WTC11 (cell line): ENCODE data around the gene TCOF1.

Experiments used
- TP53 ChIP-seq: sonication (generic); formaldehyde crosslinking; IDR thresholded peaks from 2 replicates; pipeline ENCODE4 v1.8.1; 2023; ENCODE audit warnings: mild to moderate bottlenecking, missing genetic modification reagents
- ZBTB43 ChIP-seq: sonication (generic); formaldehyde crosslinking; IDR thresholded peaks from 2 replicates; pipeline ENCODE4 v1.8.1; 2023; ENCODE audit warnings: mild to moderate bottlenecking, missing genetic modification reagents
- ZNF121 ChIP-seq: sonication (generic); formaldehyde crosslinking; IDR thresholded peaks from 2 replicates; pipeline ENCODE4 v1.8.0; 2023; ENCODE audit warnings: missing genetic modification reagents
- ZNF281 ChIP-seq: sonication (generic); formaldehyde crosslinking; IDR thresholded peaks from 2 replicates; pipeline ENCODE4 v1.8.0; 2023; ENCODE audit warnings: mild to moderate bottlenecking, missing genetic modification reagents
- ZNF317 ChIP-seq: sonication (generic); formaldehyde crosslinking; IDR thresholded peaks from 2 replicates; pipeline ENCODE4 v1.8.1; 2023; ENCODE audit warnings: low read depth, mild to moderate bottlenecking, moderate library complexity, missing genetic modification reagents, borderline replicate concordance
- ZNF423 ChIP-seq: fragments of 250-450 bp; sonication (Bioruptor Pico); IDR thresholded peaks from 2 replicates; pipeline ENCODE4 v2.1.2; 2022; ENCODE audit warnings: mild to moderate bottlenecking, moderate library complexity
- TF ChIP-seq, protein P1 (sequence below): fragments of 200-600 bp; IDR thresholded peaks from 2 replicates; pipeline ENCODE4 v1.8.0; 2022; ENCODE audit warnings: antibody characterized with exemption
- TF ChIP-seq, protein P2 (sequence below): sonication (generic); formaldehyde crosslinking; IDR thresholded peaks from 2 replicates; pipeline ENCODE4 v1.8.1; 2022; ENCODE audit warnings: low read depth, mild to moderate bottlenecking, moderate library complexity, missing genetic modification reagents, borderline replicate concordance
- TF ChIP-seq, protein P3 (sequence below): sonication (generic); formaldehyde crosslinking; IDR thresholded peaks from 2 replicates; pipeline ENCODE4 v1.8.0; 2022; ENCODE audit warnings: missing genetic modification reagents

DNA sequence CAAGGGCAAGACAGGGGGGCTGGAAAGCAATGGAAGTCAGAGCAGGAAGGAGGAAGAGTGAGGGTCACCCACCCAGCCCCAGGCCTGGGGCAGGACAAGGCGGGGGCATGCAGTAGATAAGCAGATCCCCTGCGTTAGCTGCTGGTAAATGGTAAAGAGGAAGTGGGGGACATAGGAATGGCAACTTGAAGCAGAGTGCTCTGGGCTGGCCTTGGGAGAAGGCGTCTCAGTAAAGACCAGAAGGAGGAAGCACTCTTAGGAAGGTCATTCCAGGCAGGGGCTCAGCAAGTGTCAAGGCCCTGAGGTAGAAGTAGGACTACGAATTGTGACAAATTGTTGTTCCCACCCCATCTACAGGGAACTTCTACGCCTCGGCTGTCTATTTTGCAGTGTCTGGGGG is 15.1 kb downstream of the TCOF1 start:
- TF ChIP-seq, protein P1, sequence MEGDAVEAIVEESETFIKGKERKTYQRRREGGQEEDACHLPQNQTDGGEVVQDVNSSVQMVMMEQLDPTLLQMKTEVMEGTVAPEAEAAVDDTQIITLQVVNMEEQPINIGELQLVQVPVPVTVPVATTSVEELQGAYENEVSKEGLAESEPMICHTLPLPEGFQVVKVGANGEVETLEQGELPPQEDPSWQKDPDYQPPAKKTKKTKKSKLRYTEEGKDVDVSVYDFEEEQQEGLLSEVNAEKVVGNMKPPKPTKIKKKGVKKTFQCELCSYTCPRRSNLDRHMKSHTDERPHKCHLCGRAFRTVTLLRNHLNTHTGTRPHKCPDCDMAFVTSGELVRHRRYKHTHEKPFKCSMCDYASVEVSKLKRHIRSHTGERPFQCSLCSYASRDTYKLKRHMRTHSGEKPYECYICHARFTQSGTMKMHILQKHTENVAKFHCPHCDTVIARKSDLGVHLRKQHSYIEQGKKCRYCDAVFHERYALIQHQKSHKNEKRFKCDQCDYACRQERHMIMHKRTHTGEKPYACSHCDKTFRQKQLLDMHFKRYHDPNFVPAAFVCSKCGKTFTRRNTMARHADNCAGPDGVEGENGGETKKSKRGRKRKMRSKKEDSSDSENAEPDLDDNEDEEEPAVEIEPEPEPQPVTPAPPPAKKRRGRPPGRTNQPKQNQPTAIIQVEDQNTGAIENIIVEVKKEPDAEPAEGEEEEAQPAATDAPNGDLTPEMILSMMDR = no peak
- TF ChIP-seq TP53 = no peak
- TF ChIP-seq ZNF317 (CRISPR knock-in tag) = no peak
- TF ChIP-seq, protein P2, sequence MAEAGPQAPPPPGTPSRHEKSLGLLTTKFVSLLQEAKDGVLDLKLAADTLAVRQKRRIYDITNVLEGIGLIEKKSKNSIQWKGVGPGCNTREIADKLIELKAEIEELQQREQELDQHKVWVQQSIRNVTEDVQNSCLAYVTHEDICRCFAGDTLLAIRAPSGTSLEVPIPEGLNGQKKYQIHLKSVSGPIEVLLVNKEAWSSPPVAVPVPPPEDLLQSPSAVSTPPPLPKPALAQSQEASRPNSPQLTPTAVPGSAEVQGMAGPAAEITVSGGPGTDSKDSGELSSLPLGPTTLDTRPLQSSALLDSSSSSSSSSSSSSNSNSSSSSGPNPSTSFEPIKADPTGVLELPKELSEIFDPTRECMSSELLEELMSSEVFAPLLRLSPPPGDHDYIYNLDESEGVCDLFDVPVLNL (CRISPR knock-in tag) = no peak
- TF ChIP-seq, protein P3, sequence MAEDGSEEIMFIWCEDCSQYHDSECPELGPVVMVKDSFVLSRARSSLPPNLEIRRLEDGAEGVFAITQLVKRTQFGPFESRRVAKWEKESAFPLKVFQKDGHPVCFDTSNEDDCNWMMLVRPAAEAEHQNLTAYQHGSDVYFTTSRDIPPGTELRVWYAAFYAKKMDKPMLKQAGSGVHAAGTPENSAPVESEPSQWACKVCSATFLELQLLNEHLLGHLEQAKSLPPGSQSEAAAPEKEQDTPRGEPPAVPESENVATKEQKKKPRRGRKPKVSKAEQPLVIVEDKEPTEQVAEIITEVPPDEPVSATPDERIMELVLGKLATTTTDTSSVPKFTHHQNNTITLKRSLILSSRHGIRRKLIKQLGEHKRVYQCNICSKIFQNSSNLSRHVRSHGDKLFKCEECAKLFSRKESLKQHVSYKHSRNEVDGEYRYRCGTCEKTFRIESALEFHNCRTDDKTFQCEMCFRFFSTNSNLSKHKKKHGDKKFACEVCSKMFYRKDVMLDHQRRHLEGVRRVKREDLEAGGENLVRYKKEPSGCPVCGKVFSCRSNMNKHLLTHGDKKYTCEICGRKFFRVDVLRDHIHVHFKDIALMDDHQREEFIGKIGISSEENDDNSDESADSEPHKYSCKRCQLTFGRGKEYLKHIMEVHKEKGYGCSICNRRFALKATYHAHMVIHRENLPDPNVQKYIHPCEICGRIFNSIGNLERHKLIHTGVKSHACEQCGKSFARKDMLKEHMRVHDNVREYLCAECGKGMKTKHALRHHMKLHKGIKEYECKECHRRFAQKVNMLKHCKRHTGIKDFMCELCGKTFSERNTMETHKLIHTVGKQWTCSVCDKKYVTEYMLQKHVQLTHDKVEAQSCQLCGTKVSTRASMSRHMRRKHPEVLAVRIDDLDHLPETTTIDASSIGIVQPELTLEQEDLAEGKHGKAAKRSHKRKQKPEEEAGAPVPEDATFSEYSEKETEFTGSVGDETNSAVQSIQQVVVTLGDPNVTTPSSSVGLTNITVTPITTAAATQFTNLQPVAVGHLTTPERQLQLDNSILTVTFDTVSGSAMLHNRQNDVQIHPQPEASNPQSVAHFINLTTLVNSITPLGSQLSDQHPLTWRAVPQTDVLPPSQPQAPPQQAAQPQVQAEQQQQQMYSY (CRISPR knock-in tag) = no peak
- TF ChIP-seq ZNF423 (CRISPR knock-in tag) = no peak
- TF ChIP-seq ZNF281 (CRISPR knock-in tag) = no peak
- TF ChIP-seq ZBTB43 (CRISPR knock-in tag) = no peak
- TF ChIP-seq ZNF121 (CRISPR knock-in tag) = no peak
